ENCODE data around the gene PDE4D. TPM values are rescaled to one million over a fixed set of nuclear protein-coding genes. Genes with fewer than 3 reads are reported as not detected.

PDE4D gene
- total RNA-seq, 1 experiment from 2014 or later, result 2.1 TPM

- no peak overlapping the region for H3K27ac Mint-ChIP-seq
- Histone ChIP-seq H3K4me1 (ENCODE audit: insufficient read depth, low read length) (no peaks in the 10 kb centered on the region), H3K79me1 (ENCODE audit: insufficient read depth, low read depth, low read length, poor library complexity, severe bottlenecking) (no peaks in the 10 kb centered on the region), H3K27ac (ENCODE audit: insufficient read length, low read depth, low read length) (no peak overlapping the region), H2BK20ac (ENCODE audit: low read depth, low read length, poor library complexity, severe bottlenecking) (no peak overlapping the region), H3K9ac (ENCODE audit: extremely low read depth, insufficient read length, low read length) (no peak overlapping the region), H3K4me2 (ENCODE audit: insufficient read depth, insufficient read length, low read length) (no peak overlapping the region), H4K91ac (ENCODE audit: insufficient read length, low read depth, low read length) (no peak overlapping the region), H3K14ac (ENCODE audit: insufficient read depth, low read length) (no peak overlapping the region), H3K27me3 (ENCODE audit: insufficient read depth, low read length) (no peaks in the 10 kb centered on the region), H4K20me1 (ENCODE audit: control insufficient read depth, insufficient read depth, insufficient read length) (no peaks in the 10 kb centered on the region), H3K23ac (ENCODE audit: insufficient read length, low read depth, low read length) (no peak overlapping the region), H3T11ph (ENCODE audit: low read length) (no peak overlapping the region), H3K23me2 (ENCODE audit: insufficient read length, low read depth, low read length, poor library complexity, severe bottlenecking) (no peaks in the 10 kb centered on the region), H3K18ac (ENCODE audit: insufficient read length, low read depth, low read length) (no peak overlapping the region), H4K8ac (replicated peaks; ENCODE audit: insufficient read length, low read depth, low read length) (no peak overlapping the region), H3K79me2 (ENCODE audit: insufficient read depth, low read length) (no peaks in the 10 kb centered on the region), H2AK5ac (ENCODE audit: insufficient read length, low read length) (no peak overlapping the region), H3K56ac (ENCODE audit: insufficient read length, low read depth, low read length) (no peak overlapping the region), H2BK12ac (ENCODE audit: insufficient read length, low read depth, low read length) (no peak overlapping the region), H2AFZ (ENCODE audit: low read length) (no peak overlapping the region), H2BK5ac (ENCODE audit: insufficient read length, low read length) (no peak overlapping the region), H2BK120ac (ENCODE audit: low read depth, low read length, poor library complexity, severe bottlenecking) (no peak overlapping the region), H4K5ac (ENCODE audit: insufficient read length, low read depth, low read length) (no peak overlapping the region), H3K4ac (ENCODE audit: low read depth, low read length) (no peak overlapping the region), H3K9me3 (ENCODE audit: control insufficient read depth, low read depth, low read length) (peaks cover 5% of the 10 kb centered on the region), H2BK15ac (ENCODE audit: low read depth, low read length) (no peak overlapping the region)
- no peak overlapping the region for H3K4me3 Mint-ChIP-seq
- no peaks in the 10 kb centered on the region; the same call in 1 of the 2 replicates for H3K27me3 Mint-ChIP-seq (ENCODE audit: low read depth)
- H3K9me3 Mint-ChIP-seq, result peaks cover 8 to 11% of the 10 kb centered on the region in 2 experiments
- no CpG with 5 or more reads among the region's 1 CpG for WGBS (ENCODE audit: extremely low coverage, insufficient read length, low lambda C conversion rate)
- H3K4me1 Mint-ChIP-seq, result no peaks in the 10 kb centered on the region
- DNase-seq, result no peak
- H3K36me3 Mint-ChIP-seq (ENCODE audit: insufficient read depth in 1 of 3, low read depth in 3 of 3), result peaks cover 4 to 10% (median 7%) of the 10 kb centered on the region in 3 experiments; a peak in 6 of 7 replicates
- no peak for TF ChIP-seq CTCF (conservative IDR thresholded peaks at IDR 0.05)
These were observed 947.3 kb downstream of the PDE4D start for GRCh38 chr5:58946230-58946629.
